Adrenal gland (tissue), 5 donors: Measurements from ENCODE around the gene LHFPL6.

Experiments used
- POLR2A ChIP-seq, 2 donors: fragments of 450-650 bp; IDR thresholded peaks; one replicate each; pipeline ENCODE4 v1.6.1; 2017; ENCODE audit warnings: antibody characterized with exemption in 2 of 2, mild to moderate bottlenecking in 2 of 2, moderate library complexity in 1 of 2
- TF ChIP-seq, protein P1 (sequence below), 6 experiments: fragments of 450-650 bp in 4 of 6; fragments of 200-600 bp in 2 of 6; sonication (generic) in 1 of 6; IDR thresholded peaks; 1 replicate in 5 of 6; 2 replicates in 1 of 6; pipeline versions ENCODE4 v1.5.1 to v1.8.0; 2016 to 2021; ENCODE audit warnings: antibody characterized with exemption in 6 of 6, mild to moderate bottlenecking in 2 of 6, moderate library complexity in 1 of 6
- donor health status: DM: no; HTN: no; CAD: no.

DNA sequence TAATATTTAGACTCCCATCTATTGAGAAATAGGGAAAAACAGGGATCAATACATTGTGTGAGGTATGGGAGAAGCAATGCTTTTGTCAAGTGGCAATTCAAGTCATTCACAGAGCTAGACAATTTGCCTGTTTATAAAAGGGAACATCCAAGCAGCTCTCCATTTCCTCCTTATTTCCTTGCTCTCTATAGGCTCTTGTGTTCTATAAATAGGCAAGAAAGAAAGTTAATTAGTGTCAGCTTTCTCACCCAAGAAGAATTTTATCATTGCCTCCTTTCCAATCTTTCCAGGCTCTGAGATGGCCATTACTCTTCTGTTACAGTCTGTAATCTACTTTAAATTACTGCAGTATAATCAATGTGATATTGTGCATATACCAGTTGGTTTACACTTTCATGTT is 199.9 kb downstream of the LHFPL6 start:
- TF ChIP-seq, protein P1, sequence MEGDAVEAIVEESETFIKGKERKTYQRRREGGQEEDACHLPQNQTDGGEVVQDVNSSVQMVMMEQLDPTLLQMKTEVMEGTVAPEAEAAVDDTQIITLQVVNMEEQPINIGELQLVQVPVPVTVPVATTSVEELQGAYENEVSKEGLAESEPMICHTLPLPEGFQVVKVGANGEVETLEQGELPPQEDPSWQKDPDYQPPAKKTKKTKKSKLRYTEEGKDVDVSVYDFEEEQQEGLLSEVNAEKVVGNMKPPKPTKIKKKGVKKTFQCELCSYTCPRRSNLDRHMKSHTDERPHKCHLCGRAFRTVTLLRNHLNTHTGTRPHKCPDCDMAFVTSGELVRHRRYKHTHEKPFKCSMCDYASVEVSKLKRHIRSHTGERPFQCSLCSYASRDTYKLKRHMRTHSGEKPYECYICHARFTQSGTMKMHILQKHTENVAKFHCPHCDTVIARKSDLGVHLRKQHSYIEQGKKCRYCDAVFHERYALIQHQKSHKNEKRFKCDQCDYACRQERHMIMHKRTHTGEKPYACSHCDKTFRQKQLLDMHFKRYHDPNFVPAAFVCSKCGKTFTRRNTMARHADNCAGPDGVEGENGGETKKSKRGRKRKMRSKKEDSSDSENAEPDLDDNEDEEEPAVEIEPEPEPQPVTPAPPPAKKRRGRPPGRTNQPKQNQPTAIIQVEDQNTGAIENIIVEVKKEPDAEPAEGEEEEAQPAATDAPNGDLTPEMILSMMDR (IDR thresholded peaks at IDR 0.05) = no peak
- TF ChIP-seq POLR2A (IDR thresholded peaks at IDR 0.05) = no peak
